ENCODE data around the gene XCR1. TPM values are rescaled to one million over a fixed set of nuclear protein-coding genes. Genes with fewer than 3 reads are reported as not detected.

XCR1 gene
- total and polyA plus RNA-seq, 2 of the 8 experiments (the other 6 are each of a cell fraction or from before 2014, with no cell fraction given), result 0.53 TPM; not detected in 1

GRCh38 chr3:46001178-46001577 lies 26.1 kb downstream of the XCR1 start (continued):
- TF ChIP-seq RBBP5 (IDR thresholded peaks at IDR 0.05; ENCODE audit: borderline replicate concordance, low read depth, low read length), result no peak

All from H1 (cell line).